Measurements from ENCODE around the gene IL1RL2. TPM values are rescaled to one million over a fixed set of nuclear protein-coding genes. Genes with fewer than 3 reads are reported as not detected.

The IL1RL2 gene
- total and polyA plus RNA-seq, 4 donors: 0.98 to 2.0 (median 1.3) TPM

- Histone ChIP-seq H3K9me3 (ENCODE audit: control insufficient read depth in 4 of 4, low read length in 3 of 4) (no peaks in the 10 kb centered on the region), H3K9ac (ENCODE audit: low read depth in 1 of 2, low read length in 2 of 2) (no peak overlapping the region), H3K27me3 (ENCODE audit: control insufficient read depth in 4 of 4, insufficient read depth in 4 of 4, low read length in 3 of 4) (no peaks in the 10 kb centered on the region), H3K4me3 (ENCODE audit: low read depth in 1 of 3, low read length in 3 of 3) (no peak overlapping the region), H3K36me3 (ENCODE audit: control insufficient read depth in 4 of 4, insufficient read depth in 3 of 4, low read depth in 1 of 4, low read length in 3 of 4) (no peaks in the 10 kb centered on the region), H3K27ac (ENCODE audit: low read depth in 1 of 2, low read length in 2 of 2) (no peak overlapping the region), H3K4me1 (ENCODE audit: control insufficient read depth in 4 of 4, insufficient read depth in 4 of 4, low read length in 3 of 4) (no peaks in the 10 kb centered on the region)
- 68% methylated on average over 2 of the region's 2 CpGs for WGBS
- DNase-seq (ENCODE audit: low spot score): no peak
- TF ChIP-seq GABPA (IDR thresholded peaks at IDR 0.05 in 1 of 2, conservative IDR thresholded peaks at IDR 0.05 in 1 of 2): no peak
- no peak for TF ChIP-seq CTCF (IDR thresholded peaks at IDR 0.05; ENCODE audit: low read depth, low read length, missing input control)
- TF ChIP-seq RAD21 (IDR thresholded peaks at IDR 0.05): no peak
- no peak for TF ChIP-seq RXRA (IDR thresholded peaks at IDR 0.05)
- no peak for TF ChIP-seq REST (IDR thresholded peaks at IDR 0.05)
These were observed 95.9 kb downstream of the IL1RL2 start for GRCh38 chr2:102282678-102283091.

GRCh38 chr2:102283996-102284395 is 97.2 kb downstream of the IL1RL2 start:
- Histone ChIP-seq H3K36me3 (ENCODE audit: control insufficient read depth in 4 of 4, insufficient read depth in 3 of 4, low read depth in 1 of 4, low read length in 3 of 4) (no peaks in the 10 kb centered on the region), H3K27me3 (ENCODE audit: control insufficient read depth in 4 of 4, insufficient read depth in 4 of 4, low read length in 3 of 4) (no peaks in the 10 kb centered on the region), H3K27ac (ENCODE audit: low read depth in 1 of 2, low read length in 2 of 2) (no peak overlapping the region), H3K4me3 (ENCODE audit: low read depth in 1 of 3, low read length in 3 of 3) (no peak overlapping the region), H3K9ac (ENCODE audit: low read depth in 1 of 2, low read length in 2 of 2) (no peak overlapping the region), H3K4me1 (ENCODE audit: control insufficient read depth in 4 of 4, insufficient read depth in 4 of 4, low read length in 3 of 4) (no peaks in the 10 kb centered on the region), H3K9me3 (ENCODE audit: control insufficient read depth in 4 of 4, low read length in 3 of 4) (no peaks in the 10 kb centered on the region)
- TF ChIP-seq FOXA1 (IDR thresholded peaks at IDR 0.05): no peak
- TF ChIP-seq FOXA2 (IDR thresholded peaks at IDR 0.05): no peak
- no peak for TF ChIP-seq JUND (IDR thresholded peaks at IDR 0.05)
- no peak for TF ChIP-seq MAX (IDR thresholded peaks at IDR 0.05)
- no peak for TF ChIP-seq HNF4A (conservative IDR thresholded peaks at IDR 0.05)
- TF ChIP-seq HNF4G (IDR thresholded peaks at IDR 0.05): no peak
- TF ChIP-seq REST (IDR thresholded peaks at IDR 0.05): no peak
- TF ChIP-seq GABPA (IDR thresholded peaks at IDR 0.05 in 1 of 2, conservative IDR thresholded peaks at IDR 0.05 in 1 of 2): no peak
- no peak for DNase-seq (ENCODE audit: low spot score)
- 96% methylated on average over 1 of the region's 1 CpG for WGBS
